CD4-positive, alpha-beta T cell treated with Interleukin-21 for 1 hour (primary cell): ENCODE results near the gene LIME1.
A peak's percentile ranks its signal among the peaks of the same experiment; 100 is the strongest.

Experiments
- DNase-seq: peaks from one replicate; pipeline ENCODE4 v3.0.0-alpha.2; 2020

The LIME1 gene

GRCh38 chr20:63739130-63740069 is 2.9 kb downstream of the LIME1 start, which contains the start of gene SLC2A4RG:
TSS of gene SLC2A4RG (plus strand) at chr20:63739776. CDS start at chr20:63739913, 137 bp downstream.
- peak; percentile 80 for DNase-seq

DNA sequence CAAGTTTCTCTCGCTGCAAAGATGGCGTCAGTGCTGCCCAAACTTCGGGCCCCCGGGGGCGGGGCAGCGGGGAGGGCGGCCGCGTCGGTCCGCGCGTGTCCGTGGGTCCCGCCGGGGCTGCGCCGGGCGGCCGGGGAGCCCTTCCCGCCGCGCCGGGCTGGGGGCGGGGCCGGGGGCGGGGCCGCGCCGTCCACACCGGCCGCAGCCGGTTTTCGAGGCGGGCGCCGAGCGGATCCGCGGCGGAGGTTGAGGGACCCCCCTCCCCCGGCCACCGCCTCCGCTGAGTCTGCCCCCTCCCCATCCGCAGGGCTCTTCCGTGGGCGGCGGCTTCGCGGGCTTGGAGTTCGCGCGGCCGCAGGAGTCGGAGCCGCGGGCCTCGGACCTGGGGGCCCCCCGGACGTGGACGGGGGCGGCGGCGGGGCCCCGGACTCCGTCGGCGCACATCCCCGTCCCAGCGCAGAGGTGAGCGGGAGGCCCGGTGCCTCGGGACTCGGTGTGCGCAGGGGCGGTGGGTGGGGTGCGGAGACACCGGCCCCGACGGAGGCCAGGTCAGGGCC is 3.7 kb downstream of the LIME1 start:
- peak; percentile 70 for DNase-seq

DNA sequence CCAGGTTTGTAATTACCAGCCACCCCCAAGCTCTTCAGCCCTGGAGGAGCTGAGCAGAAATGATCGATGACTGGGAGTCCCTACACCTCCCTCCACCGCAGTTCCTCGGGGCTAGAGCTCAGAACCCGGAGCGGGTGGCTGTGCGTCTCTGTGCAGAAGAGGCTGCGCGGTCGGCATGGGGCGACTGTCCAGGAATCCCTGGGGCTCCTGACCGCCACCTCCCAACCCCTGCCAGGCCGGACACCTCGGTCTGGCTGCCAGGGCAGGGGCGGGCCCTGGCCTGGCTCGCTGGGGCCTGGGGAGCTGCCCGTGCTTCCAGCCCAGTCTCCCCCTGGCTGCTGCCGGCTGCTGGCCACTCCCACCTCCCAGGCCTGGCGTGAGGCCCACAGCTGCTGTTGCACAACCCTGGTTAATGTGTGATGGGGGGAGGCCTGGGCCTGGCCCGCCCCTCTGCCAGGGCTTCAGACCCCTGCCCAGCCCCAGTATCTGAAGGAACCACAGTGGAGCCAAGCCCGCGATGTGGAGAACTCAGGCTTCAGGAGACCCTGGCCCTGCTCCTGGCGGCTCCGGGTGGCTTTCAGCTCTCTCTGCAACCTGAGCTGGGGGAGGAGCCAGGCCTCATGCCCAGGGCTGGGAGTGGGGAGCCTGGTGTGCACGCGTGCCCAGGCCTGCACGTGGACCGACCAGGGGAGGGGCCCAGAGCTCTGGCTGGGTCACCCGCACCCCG is 4.3 kb downstream of the LIME1 start:
- DNase-seq: peak; percentile 45

DNA sequence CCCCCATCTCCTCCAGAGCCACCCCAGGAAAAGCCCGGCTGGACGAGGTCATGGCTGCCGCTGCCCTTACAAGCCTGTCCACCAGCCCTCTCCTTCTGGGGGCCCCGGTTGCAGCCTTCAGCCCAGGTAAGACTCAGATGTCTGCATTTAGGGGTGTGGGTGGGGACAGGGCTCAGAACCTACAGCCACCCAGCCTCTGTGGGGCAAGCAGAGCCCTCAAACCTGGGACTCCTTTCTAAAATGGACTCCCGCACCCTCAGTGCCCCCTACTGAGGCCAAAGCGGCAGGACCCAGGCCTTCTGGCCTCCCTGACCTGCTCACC is 4.9 kb downstream of the LIME1 start:
- no peak for DNase-seq

GRCh38 chr20:63741676-63742380 is 5.4 kb downstream of the LIME1 start:
- DNase-seq: no peak

GRCh38 chr20:63742381-63743024 is 6.0 kb downstream of the LIME1 start:
- no peak for DNase-seq

GRCh38 chr20:63743210-63743970 is 6.9 kb downstream of the LIME1 start:
- DNase-seq: no peak

DNA sequence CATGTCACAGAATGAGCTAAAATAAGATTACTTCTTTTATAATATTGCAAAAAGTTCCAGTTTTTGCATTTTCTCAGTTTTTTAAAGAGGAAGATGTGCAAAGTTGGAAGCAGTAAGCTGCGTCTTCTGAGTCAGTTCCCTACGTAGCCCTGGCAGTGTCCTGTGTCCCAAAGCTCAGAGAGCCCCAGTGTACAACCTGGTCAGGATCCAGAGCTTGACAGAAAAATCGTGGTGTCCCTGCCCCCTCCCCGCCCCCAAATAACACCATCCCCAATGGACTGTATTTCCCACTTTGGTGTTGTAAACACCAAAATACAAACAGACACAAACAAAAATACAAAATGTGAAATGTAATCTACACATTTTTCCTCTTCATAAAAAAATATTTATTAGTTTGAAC is 7.7 kb downstream of the LIME1 start:
- DNase-seq: no peak

GRCh38 chr20:63744574-63745423 is 8.3 kb downstream of the LIME1 start:
- DNase-seq: no peak

DNA sequence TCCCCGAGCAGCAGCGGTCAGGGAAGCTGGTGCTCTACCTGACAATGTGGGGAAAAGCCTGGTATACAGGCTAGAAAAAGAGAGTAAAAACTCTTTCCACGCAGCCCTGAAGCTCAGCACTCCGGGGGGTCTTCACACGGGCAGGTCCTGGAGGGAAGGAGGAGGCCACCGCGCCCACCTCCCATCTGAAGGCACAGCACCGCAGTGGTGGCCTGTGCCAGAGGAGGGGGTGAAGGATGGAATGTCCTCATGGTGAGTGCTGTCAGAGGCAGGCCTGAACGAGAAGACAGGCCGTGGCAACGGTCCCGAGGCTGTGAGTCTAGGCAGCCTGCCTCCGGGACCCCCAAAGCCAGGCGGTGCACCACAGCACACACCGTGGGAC is 9.0 kb downstream of the LIME1 start:
- DNase-seq: no peak

DNA sequence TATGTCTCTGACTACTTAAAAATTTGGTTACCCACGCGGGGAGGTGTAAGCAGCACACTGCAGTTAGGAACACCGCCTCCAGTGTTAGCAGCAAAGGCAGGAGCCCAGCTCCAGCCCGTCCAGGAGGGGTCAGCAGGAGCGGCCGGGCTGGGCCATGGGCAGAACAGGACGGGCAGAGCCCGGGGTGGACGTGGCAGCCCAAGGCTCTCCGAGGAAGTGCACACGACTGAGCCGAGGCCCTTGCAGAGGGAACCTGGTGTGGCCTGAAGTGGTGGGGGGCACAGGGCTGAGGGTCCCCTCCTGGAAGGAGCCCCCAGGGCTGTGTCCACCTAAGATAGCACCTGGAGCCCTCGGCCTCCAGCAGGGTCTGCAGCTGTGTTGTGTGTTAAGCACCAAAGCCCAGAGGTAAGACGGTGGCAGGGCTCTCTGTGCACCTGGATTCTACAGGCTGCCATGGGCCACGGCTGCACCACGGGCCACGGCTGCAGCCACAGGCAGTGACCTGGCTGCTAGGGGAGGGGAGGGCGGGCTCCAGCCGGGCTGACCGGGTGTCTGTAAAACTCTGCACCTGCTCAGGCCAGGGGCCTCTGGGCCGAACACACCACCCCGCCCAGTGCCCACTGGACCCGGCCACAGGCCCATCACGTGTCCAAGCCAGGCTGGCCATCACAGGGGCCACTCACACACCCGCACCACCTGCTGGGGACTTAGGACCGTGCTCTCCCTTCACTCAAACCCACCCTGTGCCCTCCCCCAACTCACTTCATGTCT is 9.7 kb downstream of the LIME1 start:
- no peak for DNase-seq

DNA sequence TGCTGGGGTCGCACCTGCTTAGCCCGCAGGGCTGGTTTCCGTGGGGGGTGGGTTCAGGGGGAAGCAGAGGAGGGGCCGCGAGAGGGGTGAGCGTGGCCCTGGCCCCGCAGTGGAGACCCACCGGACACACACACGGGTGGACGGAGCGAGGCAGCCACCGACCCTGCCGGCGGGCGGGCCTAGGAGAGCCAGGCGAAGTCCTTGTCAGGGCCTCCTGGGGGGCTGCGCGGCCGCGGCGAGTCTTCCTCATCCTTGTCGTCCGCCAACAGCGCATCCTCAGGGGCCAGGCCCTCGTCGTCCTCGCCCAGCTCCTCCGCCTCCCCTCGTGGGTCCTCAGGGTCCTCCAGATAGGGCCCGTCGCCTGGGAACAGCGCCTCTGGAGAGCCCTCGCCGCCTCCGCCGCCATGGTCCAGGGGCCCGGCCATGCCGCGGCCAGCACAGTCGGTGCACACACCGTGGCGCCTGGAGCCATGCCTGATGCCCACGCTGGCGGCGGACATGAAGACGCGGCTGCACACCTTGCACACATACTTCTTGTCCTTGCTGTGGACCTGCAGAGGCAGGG is 10.4 kb downstream of the LIME1 start:
- no peak for DNase-seq

DNA sequence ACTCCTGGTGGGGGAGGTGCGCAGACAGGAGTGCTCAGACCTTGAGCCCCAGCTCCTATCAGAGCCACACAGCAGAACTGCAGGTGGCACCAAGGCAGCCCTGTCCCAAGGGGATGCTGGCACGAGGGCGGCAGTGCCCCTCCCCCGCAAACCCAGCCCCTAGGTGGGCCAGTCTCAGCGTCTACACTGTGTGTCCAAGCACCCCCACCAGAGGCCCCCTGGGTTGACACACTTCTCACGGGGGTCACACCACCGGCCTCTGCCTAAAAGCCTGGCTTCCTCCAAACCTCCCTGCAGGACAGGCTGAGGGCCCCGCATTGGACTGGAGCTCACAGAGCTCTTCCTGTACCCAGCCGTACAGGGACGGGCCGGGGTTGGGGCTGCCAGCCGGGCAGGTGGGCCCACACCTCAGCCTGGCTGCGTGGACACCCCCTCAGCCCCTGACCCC is 11.2 kb downstream of the LIME1 start:
- no peak for DNase-seq

GRCh38 chr20:63748070-63748933 is 11.8 kb downstream of the LIME1 start:
- no peak for DNase-seq

DNA sequence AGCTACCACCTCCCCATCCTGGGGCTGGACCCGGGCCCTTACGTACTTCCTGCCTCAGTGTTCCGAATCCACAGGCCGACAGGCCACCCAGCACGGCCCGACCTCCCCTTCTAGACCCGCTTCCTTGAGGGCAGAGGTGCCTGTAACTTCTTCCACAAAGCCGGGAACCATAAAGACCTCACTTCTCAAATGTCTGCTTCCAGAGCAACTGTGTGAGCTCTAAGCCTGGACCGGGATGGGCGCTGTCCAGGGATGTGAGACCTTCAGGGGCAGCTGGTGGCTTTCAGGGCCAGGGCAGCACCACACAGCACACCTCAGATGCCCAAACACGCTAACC is 12.4 kb downstream of the LIME1 start:
- no peak for DNase-seq

DNA sequence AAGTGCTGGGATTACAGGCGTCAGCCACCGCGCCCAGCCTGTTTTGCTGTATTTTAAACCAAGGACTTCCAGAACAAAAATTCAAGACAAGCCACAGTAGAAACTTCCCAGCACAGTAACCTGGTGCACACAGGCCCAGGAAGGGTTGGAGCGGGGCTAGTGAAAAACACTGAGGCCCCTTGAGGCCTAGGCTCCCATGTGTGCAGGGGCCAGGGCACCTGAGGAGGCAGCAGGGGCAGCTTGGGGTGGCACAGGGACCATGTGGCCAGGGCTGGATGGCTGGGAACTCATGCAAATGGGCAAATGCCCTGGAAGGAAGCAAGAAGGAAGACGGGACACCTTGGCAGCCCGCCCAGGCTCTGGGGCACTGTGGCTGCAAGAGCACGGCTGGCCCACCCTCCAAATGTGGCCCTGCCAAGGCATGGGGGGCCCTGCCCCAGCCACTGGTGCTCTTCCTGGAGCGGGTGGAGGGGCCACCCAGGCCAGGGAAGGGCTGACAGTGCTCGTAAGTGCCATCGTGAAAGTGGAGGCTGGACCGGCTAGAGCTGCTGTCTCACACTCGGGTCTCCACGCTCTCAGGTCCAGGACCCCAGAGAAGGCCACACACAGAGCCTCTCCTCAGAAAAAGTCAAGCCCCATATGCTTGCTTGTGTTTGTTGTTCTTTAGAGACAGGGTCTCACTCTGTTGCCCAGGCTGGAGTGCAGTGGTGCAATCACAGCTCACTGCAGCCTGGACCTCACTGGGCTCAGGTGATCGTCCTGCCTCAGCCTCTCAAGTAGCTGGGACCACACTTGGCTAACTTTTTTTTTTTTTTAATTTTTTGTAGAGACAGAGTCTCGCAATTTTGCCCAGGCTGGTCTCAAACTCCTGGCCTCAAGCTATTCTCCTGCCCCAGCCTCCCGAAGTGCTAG is 13.4 kb downstream of the LIME1 start:
- no peak for DNase-seq

DNA sequence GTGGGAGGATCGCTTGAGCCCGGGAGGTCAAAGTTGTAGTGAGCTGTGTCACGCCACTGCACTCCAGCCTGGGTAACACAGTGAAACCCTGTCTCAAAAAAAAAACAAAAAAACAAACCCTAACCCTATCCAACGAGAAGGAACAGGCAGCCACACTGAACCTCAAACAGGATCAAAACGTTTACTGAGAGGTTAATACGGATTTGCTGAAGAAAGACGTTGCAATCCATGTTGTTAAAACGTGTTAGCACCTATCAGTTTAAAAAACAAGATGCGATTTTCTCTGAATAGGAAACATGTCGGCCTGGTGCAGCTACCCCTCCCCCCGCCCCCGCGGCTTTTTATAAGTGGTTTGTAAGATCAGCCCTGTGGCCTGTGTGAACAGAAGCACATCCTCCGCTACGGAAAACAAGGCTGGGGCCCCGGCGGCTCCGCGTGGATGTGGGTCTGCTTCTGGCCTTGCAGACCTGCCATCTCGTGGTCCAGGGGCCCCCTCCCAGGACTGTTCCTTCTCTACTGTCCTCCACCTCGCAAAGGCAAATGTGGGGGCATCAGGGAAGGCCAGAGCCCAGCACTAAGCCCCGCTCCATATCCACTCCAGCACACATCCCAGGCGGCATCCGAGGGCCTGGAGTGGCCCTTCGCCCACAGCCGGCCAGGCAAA is 14.5 kb downstream of the LIME1 start:
- DNase-seq: peak; percentile 65
